ENCODE measurements around the gene PLAGL2. TPM values are rescaled to one million over a fixed set of nuclear protein-coding genes. Genes with fewer than 3 reads are reported as not detected.
"Not testable (repeated sequence)": the region's sequence is repeated elsewhere in the genome, so short reads cannot be mapped to it uniquely, and the experiment has no call there.

PLAGL2 gene
- total and polyA plus RNA-seq, 10 donors, result 2.2 to 16.6 (median 12.1) TPM

DNA sequence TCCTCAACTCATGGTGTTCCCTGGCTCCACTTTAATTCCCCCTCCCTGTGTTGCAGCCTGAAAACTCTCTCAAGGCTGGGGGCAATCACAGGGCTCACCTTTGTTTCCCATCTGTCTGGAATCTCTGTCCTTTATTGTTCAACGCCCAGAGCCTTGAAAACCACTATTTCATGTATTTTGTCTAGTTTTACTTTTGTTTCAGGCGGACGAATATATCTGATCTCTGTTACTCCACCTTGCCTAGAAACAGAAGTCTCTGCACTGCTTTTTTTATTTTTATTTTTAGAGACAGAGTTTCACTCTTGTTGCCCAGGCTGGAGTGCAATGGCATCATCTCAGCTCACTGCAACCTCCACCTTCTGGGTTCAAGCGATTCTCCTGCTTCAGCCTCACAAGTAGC is 27.6 kb downstream of the PLAGL2 start:
- intact Hi-C loops (cut with DNase I; ENCODE audit: low total_unique reads), result no loop called here
- no peak overlapping the region for H3K4me3 ChIP-seq
- DNase-seq, result no peak
- H3K36me3 ChIP-seq, result no peaks in the 10 kb centered on the region
- TF ChIP-seq CTCF (IDR thresholded peaks at IDR 0.05 in 8 of 11, conservative IDR thresholded peaks at IDR 0.05 in 3 of 11) (no peak), POLR2AphosphoS5 (IDR thresholded peaks at IDR 0.05) (no peak), POLR2A (IDR thresholded peaks at IDR 0.05) (no peak)
- H3K27me3 ChIP-seq (replicated peaks in 1 of 7), result no peaks in the 10 kb centered on the region
- no peaks in the 10 kb centered on the region for H3K4me1 ChIP-seq
- no peaks in the 10 kb centered on the region for H3K9me3 ChIP-seq
- H3K27ac ChIP-seq, result no peak overlapping the region
- 87 to 96% (median 91%) methylated on average over 4 of the region's 4 CpGs for WGBS, 5 donors

DNA sequence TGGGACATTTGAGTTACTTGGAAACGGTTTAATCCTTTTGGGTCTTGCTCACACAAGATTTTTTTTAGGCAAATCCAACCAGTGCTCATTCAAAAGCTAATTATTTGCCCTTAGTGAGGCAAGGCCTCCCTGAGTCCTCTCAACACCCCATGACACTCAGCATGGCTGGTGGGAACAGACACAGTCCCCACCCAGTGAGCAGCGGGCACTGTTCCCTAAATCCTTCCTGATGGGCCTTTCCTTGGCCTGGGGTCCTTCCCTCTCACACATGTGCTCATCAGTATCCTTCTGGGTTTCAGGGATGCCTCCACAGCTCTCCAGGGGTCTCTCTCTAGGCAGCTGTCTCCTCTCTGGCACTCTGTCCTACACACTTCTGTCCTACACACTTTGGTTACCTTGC is 28.0 kb downstream of the PLAGL2 start:
- no peak overlapping the region for H3K27ac ChIP-seq
- no peaks in the 10 kb centered on the region for H3K4me1 ChIP-seq
- TF ChIP-seq CTCF (IDR thresholded peaks at IDR 0.05 in 8 of 11, conservative IDR thresholded peaks at IDR 0.05 in 3 of 11) (no peak), POLR2A (IDR thresholded peaks at IDR 0.05) (no peak)
- DNase-seq, result no peak
- H3K4me3 ChIP-seq, result no peak overlapping the region
- no peaks in the 10 kb centered on the region for H3K36me3 ChIP-seq
- no peaks in the 10 kb centered on the region for H3K27me3 ChIP-seq (replicated peaks in 1 of 7)
- 87 to 97% (median 96%) methylated on average over 2 of the region's 2 CpGs for WGBS, 5 donors
- intact Hi-C loops (cut with DNase I; ENCODE audit: low total_unique reads), result no loop called here
- H3K9me3 ChIP-seq, result no peaks in the 10 kb centered on the region

- H3K4me1 ChIP-seq; H3K27me3 ChIP-seq (replicated peaks in 1 of 7); intact Hi-C loops (cut with DNase I; ENCODE audit: low total_unique reads); H3K36me3 ChIP-seq; H3K9me3 ChIP-seq; H3K27ac ChIP-seq; H3K4me3 ChIP-seq: not testable (repeated sequence)
- WGBS, 5 donors, result 90 to 95% (median 92%) methylated on average over 7 of the region's 7 CpGs
- DNase-seq, result peak; percentile 34
Measured at GRCh38 chr20:32177696-32178095, 29.8 kb downstream of the PLAGL2 start.

- 82 to 90% (median 84%) methylated on average over 2 of the region's 2 CpGs for WGBS, 5 donors
- Histone ChIP-seq H3K36me3 (peaks cover 0 to 45% (median 34%) of the 10 kb centered on the region in 6 donors), H3K27me3 (replicated peaks in 1 of 7) (no peaks in the 10 kb centered on the region), H3K9me3 (no peaks in the 10 kb centered on the region), H3K27ac (no peak overlapping the region), H3K4me1 (peaks cover 0 to 9% (median 0%) of the 10 kb centered on the region in 6 donors), H3K4me3 (no peak overlapping the region)
- TF ChIP-seq CTCF (IDR thresholded peaks at IDR 0.05 in 8 of 11, conservative IDR thresholded peaks at IDR 0.05 in 3 of 11) (no peak), POLR2AphosphoS5 (IDR thresholded peaks at IDR 0.05) (no peak), POLR2A (IDR thresholded peaks at IDR 0.05) (no peak)
- peak; percentile 10 for DNase-seq
- intact Hi-C loops (cut with DNase I; ENCODE audit: low total_unique reads), result no loop called here
Measured at GRCh38 chr20:32168184-32168910, 39.2 kb downstream of the PLAGL2 start.
